GM13977 (cell line): ENCODE measurements around the gene TNS1.

Experiments
- DNase-seq: peaks from one replicate; pipeline ENCODE4 v3.0.0; 2012; ENCODE audit warnings: low spot score
- CTCF ChIP-seq: IDR thresholded peaks from 2 replicates; pipeline ENCODE4 v1.5.1; 2012; ENCODE audit warnings: mild to moderate bottlenecking, control low read depth; ENCODE audit not compliant: insufficient read depth; ENCODE audit errors: extremely low read depth, missing control alignments
- in situ Hi-C: fragments of 300-500 bp; cut with MboI; formaldehyde crosslinking; loops from one replicate; pipeline ENCODE4 v1.12.0; 2022; ENCODE audit warnings: low sequenced_read_pairs, low pct_unique_long_range_greater_than_20kb, mixed read lengths, inconsistent platforms; ENCODE audit not compliant: unreplicated experiment

Gene TNS1

GRCh38 chr2:218015586-218016521, 13.1 kb upstream of the TNS1 start:
- TF ChIP-seq CTCF, result no peak
- no peak for DNase-seq
- in situ Hi-C loops, result no loop called here

- DNase-seq, result no peak
- TF ChIP-seq CTCF, result no peak
- in situ Hi-C loops, result no loop called here
These were observed 12.2 kb upstream of the TNS1 start for GRCh38 chr2:218014706-218015585.

- in situ Hi-C loops, result no loop called here
- DNase-seq, result no peak
- TF ChIP-seq CTCF, result no peak
These were observed 10.5 kb upstream of the TNS1 start for GRCh38 chr2:218013289-218013688.

- in situ Hi-C loops, result no loop called here
- DNase-seq, result no peak
- TF ChIP-seq CTCF, result no peak
These were observed 9.5 kb upstream of the TNS1 start for GRCh38 chr2:218012284-218012683.

GRCh38 chr2:218011653-218012040, 8.9 kb upstream of the TNS1 start:
- no peak for TF ChIP-seq CTCF
- in situ Hi-C loops, result no loop called here
- DNase-seq, result no peak

GRCh38 chr2:218010984-218011652, 8.3 kb upstream of the TNS1 start:
- no peak for DNase-seq
- no peak for TF ChIP-seq CTCF
- in situ Hi-C loops, result no loop called here
